ENCODE data around the gene MEX3D.
"Not testable (repeated sequence)": the region's sequence is repeated elsewhere in the genome, so short reads cannot be mapped to it uniquely, and the experiment has no call there.

- TF ChIP-seq CTCF (conservative IDR thresholded peaks at IDR 0.05; ENCODE audit: low read depth, low read length); EZH2 (IDR thresholded peaks at IDR 0.05; ENCODE audit: low read length, unreplicated experiment): not testable (repeated sequence)
Observed at GRCh38 chr19:1530856-1531255, 37.3 kb downstream of the MEX3D start.

Data from PC-3 (cell line).